Smooth muscle cell (in vitro differentiated cells): ENCODE measurements around the gene PROM1. TPM values are rescaled to one million over a fixed set of nuclear protein-coding genes. Genes with fewer than 3 reads are reported as not detected.

ENCODE experiments used
- DNase-seq: peaks from one replicate; lab custom pipeline; 2025; ENCODE audit not compliant: unreplicated experiment; lab: John Stamatoyannopoulos, UW
- H2AFZ ChIP-seq: fragments of 200-600 bp; sonication (generic); 2 replicates; pipeline ENCODE4 v1.6.0; 2016; ENCODE audit warnings: antibody characterized with exemption, low read depth, mild to moderate bottlenecking
- H3F3A ChIP-seq: fragments of 200-600 bp; sonication (generic); 2 replicates; pipeline ENCODE4 v1.6.0; 2017; ENCODE audit warnings: antibody characterized with exemption, low read depth
- H3K27ac ChIP-seq: fragments of 200-600 bp; sonication (generic); 2 replicates; pipeline ENCODE4 v1.5.1; 2016; ENCODE audit warnings: low read depth, mild to moderate bottlenecking
- H3K27me3 ChIP-seq: fragments of 200-600 bp; sonication (generic); 2 replicates; pipeline ENCODE4 v1.6.1; 2016; ENCODE audit warnings: low read depth, mild to moderate bottlenecking
- H3K36me3 ChIP-seq: fragments of 200-600 bp; sonication (generic); 2 replicates; pipeline ENCODE4 v1.5.1; 2016; ENCODE audit warnings: low read depth
- H3K4me1 ChIP-seq: fragments of 200-600 bp; sonication (generic); 2 replicates; pipeline ENCODE4 v1.5.1; 2016; ENCODE audit warnings: low read depth
- H3K4me2 ChIP-seq: fragments of 200-600 bp; sonication (generic); 2 replicates; pipeline ENCODE4 v1.6.0; 2016; ENCODE audit warnings: mild to moderate bottlenecking
- H3K4me3 ChIP-seq: fragments of 200-600 bp; sonication (generic); 2 replicates; pipeline ENCODE4 v1.5.1; 2016; ENCODE audit warnings: mild to moderate bottlenecking
- H3K79me2 ChIP-seq: fragments of 200-600 bp; sonication (generic); 2 replicates; pipeline ENCODE4 v1.6.0; 2016; ENCODE audit warnings: low read depth, mild to moderate bottlenecking
- H3K9ac ChIP-seq: fragments of 200-600 bp; sonication (generic); 2 replicates; pipeline ENCODE4 v1.6.0; 2016; ENCODE audit warnings: low read depth
- H3K9me3 ChIP-seq: fragments of 200-600 bp; sonication (generic); replicated peaks from 2 replicates; pipeline ENCODE4 v1.5.1; 2016; ENCODE audit warnings: low read depth
- H4K20me1 ChIP-seq: fragments of 200-600 bp; sonication (generic); 2 replicates; pipeline ENCODE4 v1.6.0; 2016; ENCODE audit warnings: low read depth
- WGBS: methylation state at CpG from one replicate; pipeline ENCODE4 v1.1.7; 2016; ENCODE audit warnings: low lambda C conversion rate; 5-methylcytosine and 5-hydroxymethylcytosine counted together
- polyA plus RNA-seq: library from polyadenylated mRNA; unstranded; fragments of >200 nt; fragmentation: Nextera tagmentation; extraction: Ambion mirVana; gene quantifications from 2 replicates; pipeline ENCODE4 v1.2.1, GENCODE V29; 2016
- total RNA-seq: library from RNA; depleted of rRNA; stranded (reverse); fragments of >200 nt; gene quantifications from 2 replicates; pipeline ENCODE4 v1.2.3, GENCODE V29; 2014
- TF ChIP-seq, protein P1 (sequence below): fragments of 200-600 bp; sonication (generic); IDR thresholded peaks from 2 replicates; pipeline ENCODE4 v1.5.1; 2017; ENCODE audit warnings: borderline replicate concordance, mild to moderate bottlenecking, antibody characterized with exemption; ENCODE audit not compliant: insufficient read depth, poor library complexity, severe bottlenecking

Gene PROM1
- total and polyA plus RNA-seq, 2 experiments from 2014 or later = 0.56 to 1.7 TPM

GRCh38 chr4:16056681-16057385 lies 27.0 kb downstream of the PROM1 start:
- H3K4me1 ChIP-seq = peaks cover 23% of the 10 kb centered on the region
- no peak overlapping the region for H2AFZ ChIP-seq
- H3K9ac ChIP-seq = no peak overlapping the region
- H3K27ac ChIP-seq = no peak overlapping the region
- DNase-seq = no peak
- H4K20me1 ChIP-seq = no peaks in the 10 kb centered on the region
- H3K4me3 ChIP-seq = no peak overlapping the region
- 73% methylated on average over 11 of the region's 11 CpGs for WGBS
- no peaks in the 10 kb centered on the region for H3K36me3 ChIP-seq
- no peaks in the 10 kb centered on the region for H3K27me3 ChIP-seq
- H3K79me2 ChIP-seq = no peaks in the 10 kb centered on the region
- no peak overlapping the region for H3K4me2 ChIP-seq
- TF ChIP-seq, protein P1, sequence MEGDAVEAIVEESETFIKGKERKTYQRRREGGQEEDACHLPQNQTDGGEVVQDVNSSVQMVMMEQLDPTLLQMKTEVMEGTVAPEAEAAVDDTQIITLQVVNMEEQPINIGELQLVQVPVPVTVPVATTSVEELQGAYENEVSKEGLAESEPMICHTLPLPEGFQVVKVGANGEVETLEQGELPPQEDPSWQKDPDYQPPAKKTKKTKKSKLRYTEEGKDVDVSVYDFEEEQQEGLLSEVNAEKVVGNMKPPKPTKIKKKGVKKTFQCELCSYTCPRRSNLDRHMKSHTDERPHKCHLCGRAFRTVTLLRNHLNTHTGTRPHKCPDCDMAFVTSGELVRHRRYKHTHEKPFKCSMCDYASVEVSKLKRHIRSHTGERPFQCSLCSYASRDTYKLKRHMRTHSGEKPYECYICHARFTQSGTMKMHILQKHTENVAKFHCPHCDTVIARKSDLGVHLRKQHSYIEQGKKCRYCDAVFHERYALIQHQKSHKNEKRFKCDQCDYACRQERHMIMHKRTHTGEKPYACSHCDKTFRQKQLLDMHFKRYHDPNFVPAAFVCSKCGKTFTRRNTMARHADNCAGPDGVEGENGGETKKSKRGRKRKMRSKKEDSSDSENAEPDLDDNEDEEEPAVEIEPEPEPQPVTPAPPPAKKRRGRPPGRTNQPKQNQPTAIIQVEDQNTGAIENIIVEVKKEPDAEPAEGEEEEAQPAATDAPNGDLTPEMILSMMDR = no peak
- no peaks in the 10 kb centered on the region for H3F3A ChIP-seq
- H3K9me3 ChIP-seq = no peaks in the 10 kb centered on the region

- Histone ChIP-seq H3K9me3 (no peaks in the 10 kb centered on the region), H3K4me2 (no peak overlapping the region), H2AFZ (no peak overlapping the region), H3F3A (no peaks in the 10 kb centered on the region), H3K79me2 (no peaks in the 10 kb centered on the region), H3K27ac (no peak overlapping the region), H3K27me3 (no peaks in the 10 kb centered on the region), H3K9ac (no peak overlapping the region), H3K4me3 (no peak overlapping the region), H3K36me3 (no peaks in the 10 kb centered on the region), H4K20me1 (no peaks in the 10 kb centered on the region), H3K4me1 (peaks cover 23% of the 10 kb centered on the region)
- DNase-seq = no peak
- TF ChIP-seq, protein P1 = no peak
- WGBS = 87% methylated on average over 7 of the region's 7 CpGs
Measured at GRCh38 chr4:16055873-16056272, 27.9 kb downstream of the PROM1 start.

GRCh38 chr4:16055471-16055870 lies 28.4 kb downstream of the PROM1 start:
- WGBS = 86% methylated on average over 7 of the region's 7 CpGs
- no peaks in the 10 kb centered on the region for H3K9me3 ChIP-seq
- H3K9ac ChIP-seq = no peak overlapping the region
- no peak overlapping the region for H3K27ac ChIP-seq
- H3K36me3 ChIP-seq = no peaks in the 10 kb centered on the region
- DNase-seq = no peak
- no peaks in the 10 kb centered on the region for H4K20me1 ChIP-seq
- peaks cover 23% of the 10 kb centered on the region for H3K4me1 ChIP-seq
- no peak overlapping the region for H3K4me2 ChIP-seq
- H3K4me3 ChIP-seq = no peak overlapping the region
- TF ChIP-seq, protein P1 = no peak
- no peaks in the 10 kb centered on the region for H3K79me2 ChIP-seq
- H3K27me3 ChIP-seq = no peaks in the 10 kb centered on the region
- H3F3A ChIP-seq = no peaks in the 10 kb centered on the region
- H2AFZ ChIP-seq = no peak overlapping the region

- DNase-seq = no peak
- Histone ChIP-seq H3K4me2 (no peak overlapping the region), H3K9ac (no peak overlapping the region), H3K27me3 (no peaks in the 10 kb centered on the region), H3F3A (no peaks in the 10 kb centered on the region), H3K4me1 (peaks cover 21% of the 10 kb centered on the region), H3K36me3 (no peaks in the 10 kb centered on the region), H3K4me3 (no peak overlapping the region), H3K9me3 (no peaks in the 10 kb centered on the region), H2AFZ (no peak overlapping the region), H3K27ac (no peak overlapping the region), H4K20me1 (no peaks in the 10 kb centered on the region), H3K79me2 (no peaks in the 10 kb centered on the region)
- WGBS = 87% methylated on average over 2 of the region's 2 CpGs
- TF ChIP-seq, protein P1 = no peak
Measured at GRCh38 chr4:16052939-16053338, 30.9 kb downstream of the PROM1 start.
